ENCODE results near the gene CRTAP.
A peak's percentile ranks its signal among the peaks of the same experiment; 100 is the strongest.
"Not testable (repeated sequence)": the region's sequence is repeated elsewhere in the genome, so short reads cannot be mapped to it uniquely, and the experiment has no call there.

CRTAP gene

DNA sequence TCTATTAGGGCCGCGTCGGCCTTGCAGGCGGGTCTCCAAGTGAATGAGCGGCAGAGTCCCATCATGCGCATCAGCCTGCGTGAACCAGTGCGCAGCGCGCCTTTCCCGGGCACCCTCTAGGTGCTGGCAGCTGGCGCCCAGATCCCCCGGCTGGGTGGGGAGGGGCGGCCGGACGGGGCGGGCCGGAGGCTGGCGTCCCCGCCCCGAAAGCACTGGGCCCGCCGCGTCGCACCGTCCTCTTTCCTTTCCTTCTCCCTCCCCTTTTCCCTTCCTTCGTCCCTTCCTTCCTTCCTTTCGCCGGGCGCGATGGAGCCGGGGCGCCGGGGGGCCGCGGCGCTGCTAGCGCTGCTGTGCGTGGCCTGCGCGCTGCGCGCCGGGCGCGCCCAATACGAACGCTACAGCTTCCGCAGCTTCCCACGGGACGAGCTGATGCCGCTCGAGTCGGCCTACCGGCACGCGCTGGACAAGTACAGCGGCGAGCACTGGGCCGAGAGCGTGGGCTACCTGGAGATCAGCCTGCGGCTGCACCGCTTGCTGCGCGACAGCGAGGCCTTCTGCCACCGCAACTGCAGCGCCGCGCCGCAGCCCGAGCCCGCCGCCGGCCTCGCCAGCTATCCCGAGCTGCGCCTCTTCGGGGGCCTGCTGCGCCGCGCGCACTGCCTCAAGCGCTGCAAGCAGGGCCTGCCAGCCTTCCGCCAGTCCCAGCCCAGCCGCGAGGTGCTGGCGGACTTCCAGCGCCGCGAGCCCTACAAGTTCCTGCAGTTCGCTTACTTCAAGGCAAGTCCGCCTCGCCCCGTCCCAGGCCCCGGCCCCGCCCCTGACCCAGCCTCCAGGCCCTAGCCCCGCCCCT lies at the start of gene CRTAP:
TSS of gene CRTAP (plus strand) at position 243 of the 850 bp plus-strand sequence. CDS start at position 307, 64 bp downstream.
- DNase-seq (ENCODE audit: low spot score) = peak; percentile 88

DNA sequence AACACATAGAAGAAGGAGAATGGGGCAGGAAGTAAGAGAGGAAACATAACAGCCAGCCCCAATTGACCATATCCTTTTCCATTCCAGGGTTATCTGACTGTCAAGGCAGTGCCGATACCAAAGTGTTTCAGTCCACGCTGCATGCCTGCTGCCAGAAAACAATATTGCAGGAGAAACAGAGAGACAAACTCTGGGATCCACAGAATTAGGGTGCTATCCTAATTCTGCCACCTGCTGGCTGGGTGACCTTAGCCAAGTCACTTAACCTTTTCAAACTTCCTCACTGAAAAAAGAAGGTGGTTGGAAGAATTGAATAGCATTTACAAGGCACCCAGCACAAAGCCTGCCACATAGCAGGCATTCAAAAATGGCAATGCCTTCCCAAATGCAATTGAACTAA lies 48.9 kb upstream of the CRTAP start:
- DNase-seq (ENCODE audit: low spot score) = peak; percentile 53

DNA sequence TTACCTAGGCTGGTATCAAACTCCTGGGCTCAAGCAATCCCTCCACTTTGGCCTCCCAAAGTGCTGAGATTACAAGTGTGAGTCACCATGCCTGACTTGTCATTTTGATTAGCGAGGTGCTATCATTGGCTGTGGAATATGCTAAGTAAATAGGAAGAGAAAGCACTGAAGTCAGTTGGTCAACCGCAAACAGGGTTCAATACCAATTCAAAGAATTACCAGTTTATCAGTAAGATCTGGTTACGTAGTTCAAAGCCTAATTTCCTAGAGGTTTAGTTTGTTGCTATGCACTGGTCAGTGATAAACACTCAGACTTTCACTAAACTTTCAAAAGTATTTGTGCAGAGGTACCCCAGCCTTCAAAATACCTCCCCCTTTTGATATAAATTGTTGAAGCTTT lies 46.3 kb upstream of the CRTAP start:
- peak; percentile 58 for DNase-seq (ENCODE audit: low spot score)

DNA sequence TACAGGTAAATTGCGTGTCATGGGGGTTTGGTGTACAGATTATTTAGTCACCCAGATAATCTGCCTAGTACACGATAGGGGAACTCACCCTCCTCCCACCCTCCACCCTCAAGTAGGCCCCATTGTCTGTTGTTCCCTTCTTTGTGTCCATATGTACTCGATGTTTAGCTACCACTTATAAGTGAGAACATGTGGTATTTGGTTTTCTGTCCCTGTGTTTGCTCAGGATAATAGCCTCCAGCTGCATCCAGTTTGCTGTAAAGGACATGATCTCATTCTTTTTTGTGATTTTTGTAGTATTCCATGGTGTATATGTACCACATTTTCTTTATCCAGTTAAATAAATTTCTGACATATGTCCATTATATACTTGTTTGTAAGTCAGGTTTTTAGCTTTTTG lies 44.0 kb upstream of the CRTAP start:
- not testable (repeated sequence) for DNase-seq (ENCODE audit: low spot score)

DNA sequence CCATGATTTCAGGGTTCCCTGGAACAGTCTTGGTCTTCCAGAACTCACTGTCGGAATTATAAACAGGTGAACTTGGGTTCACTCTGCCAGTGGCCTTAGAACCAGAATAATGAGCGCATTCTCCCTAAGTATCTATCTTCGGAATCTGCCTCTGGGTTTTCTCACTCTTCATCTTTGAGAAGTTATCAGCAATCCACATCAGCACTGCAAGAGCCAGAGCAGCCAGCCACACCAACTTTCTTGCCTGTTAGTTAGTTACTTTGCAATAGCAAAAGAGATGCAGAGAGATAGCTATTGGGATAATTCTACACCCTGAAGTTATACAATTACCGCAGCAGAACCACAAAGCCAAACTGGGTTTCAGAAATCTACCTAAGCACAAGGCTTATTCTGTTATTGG lies 42.6 kb upstream of the CRTAP start:
- DNase-seq (ENCODE audit: low spot score) = no peak

DNA sequence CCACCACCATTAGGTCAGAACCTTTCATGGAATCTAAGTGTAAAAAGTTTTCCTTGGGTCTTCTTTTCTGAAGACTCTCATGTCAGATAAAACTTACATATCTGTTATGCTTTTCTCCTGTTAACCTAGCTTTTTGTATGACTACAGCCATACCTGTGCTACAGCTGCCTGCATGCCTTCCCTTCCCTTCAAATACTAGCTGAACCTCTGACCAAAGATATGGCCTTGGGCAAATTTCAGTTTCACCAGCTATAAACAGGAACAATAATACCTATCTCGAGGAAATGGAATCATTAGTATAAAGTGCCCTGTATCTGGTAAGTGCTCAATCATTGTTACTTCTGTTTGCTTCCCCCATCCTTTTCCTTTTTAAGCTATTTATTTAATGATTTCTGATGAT lies 41.9 kb upstream of the CRTAP start:
- DNase-seq (ENCODE audit: low spot score) = no peak

DNA sequence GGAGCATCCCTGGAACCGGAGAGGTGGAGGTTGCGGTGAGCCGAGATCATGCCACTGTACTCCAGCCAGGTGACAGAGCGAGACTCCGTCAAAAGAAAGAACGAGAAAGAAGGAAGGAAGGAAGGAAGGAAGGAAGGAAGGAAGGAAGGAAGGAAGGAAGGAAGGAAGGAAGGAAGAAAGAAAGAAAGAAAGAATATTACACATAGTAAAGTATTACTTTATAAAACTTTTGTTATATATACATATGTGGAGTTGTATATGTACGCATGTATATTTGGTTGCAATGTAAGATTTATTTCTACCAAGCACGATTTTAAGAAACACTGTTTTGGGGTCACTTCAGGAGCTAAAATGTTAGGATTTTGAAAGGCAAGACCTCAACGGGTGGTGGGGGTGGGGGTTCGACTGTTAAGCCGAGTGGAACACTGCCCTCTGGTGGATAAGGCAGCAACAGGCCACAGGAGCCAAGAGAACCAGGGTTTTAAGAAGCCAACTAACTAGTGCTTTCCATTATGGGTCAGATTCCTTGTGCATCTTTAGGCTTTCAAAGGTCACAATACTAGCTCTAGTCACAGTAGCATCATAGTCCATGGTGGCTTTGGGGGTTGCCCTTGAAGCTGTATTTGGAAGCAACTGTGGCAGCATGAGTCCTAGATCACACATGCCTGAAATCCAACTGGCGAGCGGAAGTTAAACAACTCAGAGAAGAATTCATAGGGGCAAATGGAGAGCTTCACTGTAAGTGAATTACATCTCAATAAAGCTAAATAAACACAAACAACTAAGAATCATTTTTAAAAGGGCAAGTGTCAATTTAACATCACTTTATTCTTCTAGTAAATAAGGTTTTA lies 39.4 kb upstream of the CRTAP start:
- DNase-seq (ENCODE audit: low spot score) = peak; percentile 76

DNA sequence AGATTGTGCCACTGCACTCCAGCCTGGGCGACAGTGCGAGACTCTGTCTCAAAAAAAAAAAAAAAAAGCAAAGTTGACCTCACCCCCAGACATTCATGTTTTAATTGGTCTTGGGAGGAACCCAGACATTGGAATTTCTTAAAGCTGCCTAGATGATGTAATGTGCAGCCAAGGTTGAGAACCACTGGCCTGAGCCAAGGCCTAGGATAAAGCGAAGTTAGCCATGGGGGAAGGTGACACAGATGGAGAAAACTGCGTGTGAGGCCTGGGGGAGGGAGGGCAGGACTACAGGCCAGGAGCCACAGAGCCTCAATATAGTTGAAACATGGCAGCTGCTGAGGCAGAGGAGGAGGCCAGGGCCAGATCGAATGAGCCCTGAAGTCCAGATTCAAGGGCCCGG lies 37.8 kb upstream of the CRTAP start:
- DNase-seq (ENCODE audit: low spot score) = no peak

DNA sequence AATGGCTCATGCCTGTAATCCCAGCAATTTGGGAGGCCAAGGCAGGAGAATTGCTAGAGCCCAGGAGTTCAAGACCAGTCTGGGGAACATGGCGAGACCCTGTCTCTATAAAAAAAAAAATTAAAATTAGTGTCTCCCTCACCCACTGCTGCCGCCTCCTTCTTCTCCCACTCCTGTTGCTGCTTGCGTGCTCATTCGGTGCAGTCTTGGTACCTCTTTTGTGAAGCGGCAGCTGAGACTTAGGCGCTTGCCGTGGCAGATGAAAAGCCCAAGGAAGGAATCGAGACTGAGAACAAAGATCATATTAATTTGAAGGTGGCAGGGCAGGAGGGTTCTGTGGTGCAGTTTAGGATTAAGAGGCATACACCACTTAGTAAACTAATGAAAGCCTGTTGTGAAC lies 36.9 kb upstream of the CRTAP start:
- DNase-seq (ENCODE audit: low spot score) = no peak

DNA sequence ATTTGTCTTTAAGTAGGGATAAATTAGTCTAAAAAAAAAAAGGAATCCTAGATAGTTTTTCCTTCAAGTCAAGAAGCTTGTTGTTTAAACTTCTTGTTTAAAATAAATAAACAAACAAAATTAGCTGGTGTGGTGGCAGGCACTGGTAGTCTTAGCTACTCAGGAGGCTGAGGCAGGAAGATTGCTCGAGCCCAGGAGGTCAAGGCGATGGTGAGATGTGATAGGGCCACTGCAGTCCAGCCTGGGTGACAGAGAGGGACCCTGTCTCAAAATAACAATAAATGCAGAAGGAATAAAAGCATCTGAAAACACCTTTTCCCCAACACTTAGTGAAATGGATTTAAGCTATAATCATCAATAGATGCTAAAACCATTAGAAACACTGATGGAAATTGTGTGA lies 35.8 kb upstream of the CRTAP start:
- no peak for DNase-seq (ENCODE audit: low spot score)

DNA sequence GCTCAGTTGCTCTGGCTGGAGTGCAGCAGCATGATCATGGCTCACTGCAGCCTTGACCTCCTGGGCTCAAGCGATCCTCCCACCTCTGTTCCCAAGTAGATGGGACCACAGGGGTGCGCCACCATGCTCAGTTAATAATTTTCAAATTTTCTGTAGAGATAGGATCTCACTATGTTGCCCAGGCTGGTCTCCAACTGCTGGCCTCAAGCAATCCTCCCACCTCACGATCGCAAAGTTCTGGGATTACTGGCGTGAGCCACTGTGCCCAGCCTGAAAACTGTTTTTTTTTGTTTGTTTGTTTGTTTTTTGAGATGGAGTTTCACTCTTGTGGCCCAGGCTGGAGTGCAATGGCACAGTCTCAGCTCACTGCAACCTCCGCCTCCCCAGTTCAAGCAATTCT lies 34.0 kb upstream of the CRTAP start:
- DNase-seq (ENCODE audit: low spot score) = not testable (repeated sequence)

DNA sequence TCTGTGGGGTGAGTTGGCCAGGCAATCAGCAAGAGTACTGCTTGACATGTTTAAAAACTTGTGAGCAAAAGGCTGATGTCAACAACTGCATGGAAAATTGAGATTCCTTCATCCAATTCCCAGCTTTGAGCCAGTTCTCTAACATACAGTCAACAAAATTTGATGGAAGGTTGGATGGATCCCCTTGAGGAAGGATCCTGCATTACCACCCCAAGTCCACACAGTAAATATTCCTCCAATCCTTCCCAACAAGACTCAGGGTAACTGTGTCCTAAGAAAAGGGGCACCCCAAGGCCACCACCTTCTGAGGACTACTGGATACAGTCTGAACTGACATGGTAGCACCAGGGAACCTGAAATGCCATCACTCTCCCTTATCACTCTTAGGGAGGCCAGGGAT lies 32.0 kb upstream of the CRTAP start:
- DNase-seq (ENCODE audit: low spot score) = no peak

DNA sequence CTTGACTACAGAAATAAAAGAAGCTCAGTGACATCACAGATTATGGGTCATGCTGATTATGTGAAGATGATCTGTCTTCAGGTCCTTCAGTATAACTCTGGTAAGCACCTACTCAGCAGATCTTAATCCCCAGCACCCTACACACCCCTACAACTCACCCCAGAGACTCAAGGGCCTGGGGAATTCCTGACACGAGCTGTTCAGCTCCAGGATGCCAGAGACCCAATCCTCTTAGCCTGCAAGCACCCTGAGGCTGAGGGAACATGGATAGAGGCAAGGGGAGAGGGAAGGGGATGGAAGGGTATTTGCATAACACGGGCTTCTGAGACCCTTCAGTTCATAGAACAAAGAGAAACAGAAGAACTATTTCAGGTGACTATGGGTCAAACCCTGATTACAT lies 29.9 kb upstream of the CRTAP start:
- no peak for DNase-seq (ENCODE audit: low spot score)

DNA sequence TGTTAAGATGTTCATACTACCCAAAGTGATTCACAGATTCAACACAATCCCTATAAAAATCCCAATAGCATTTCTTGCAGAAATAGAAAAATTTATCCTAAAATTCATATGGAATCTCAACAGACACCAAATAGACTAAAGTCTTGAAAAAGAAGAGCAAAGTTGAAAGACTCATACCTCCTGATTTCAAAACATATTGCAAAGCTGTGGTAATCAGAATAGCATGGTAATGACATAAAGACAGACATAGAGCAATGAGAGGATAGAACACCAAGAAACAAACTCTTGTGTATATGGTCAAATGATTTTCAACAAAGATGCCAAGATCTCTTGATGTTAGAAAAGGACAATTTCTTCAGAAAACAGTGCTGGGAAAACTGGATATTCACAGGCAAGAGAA lies 25.1 kb upstream of the CRTAP start:
- DNase-seq (ENCODE audit: low spot score) = no peak

DNA sequence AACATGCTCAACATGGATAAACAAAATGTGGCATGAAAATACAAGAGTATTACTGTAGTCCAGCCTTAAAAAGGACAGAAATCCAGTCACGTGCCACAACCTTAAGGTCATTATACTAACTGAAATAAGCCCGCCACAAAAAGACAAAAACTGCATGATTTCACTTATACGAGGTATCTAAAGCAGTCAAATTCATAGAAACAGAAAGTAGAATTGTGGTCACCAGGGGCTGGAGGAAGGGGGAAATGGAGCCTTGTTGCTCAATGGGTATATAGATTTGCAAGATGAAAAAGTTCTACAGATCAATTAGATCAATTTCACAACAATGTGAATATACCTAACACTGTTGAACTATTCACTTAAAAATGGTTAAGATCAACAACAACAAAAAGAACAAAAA lies 24.3 kb upstream of the CRTAP start:
- peak; percentile 40 for DNase-seq (ENCODE audit: low spot score)

DNA sequence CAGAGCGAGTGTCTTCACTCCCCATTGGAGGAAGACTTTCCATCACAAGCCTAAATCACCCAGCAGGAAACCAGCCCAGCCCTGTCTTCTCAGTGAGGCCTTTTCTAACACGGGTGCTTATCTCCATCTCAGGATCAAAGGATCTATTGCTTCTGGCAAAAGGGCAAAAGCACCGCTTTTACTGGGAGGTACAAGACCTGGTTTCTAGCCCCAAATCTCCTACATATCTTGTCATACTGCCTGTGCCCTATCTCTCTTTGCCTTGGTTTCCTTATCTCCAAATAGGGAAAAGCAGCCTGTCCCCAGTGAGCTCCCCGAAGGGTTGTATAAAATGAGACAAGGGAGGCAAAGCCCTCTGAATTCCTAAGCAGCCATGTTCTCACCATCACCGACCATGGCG lies 22.1 kb upstream of the CRTAP start:
- DNase-seq (ENCODE audit: low spot score) = no peak

DNA sequence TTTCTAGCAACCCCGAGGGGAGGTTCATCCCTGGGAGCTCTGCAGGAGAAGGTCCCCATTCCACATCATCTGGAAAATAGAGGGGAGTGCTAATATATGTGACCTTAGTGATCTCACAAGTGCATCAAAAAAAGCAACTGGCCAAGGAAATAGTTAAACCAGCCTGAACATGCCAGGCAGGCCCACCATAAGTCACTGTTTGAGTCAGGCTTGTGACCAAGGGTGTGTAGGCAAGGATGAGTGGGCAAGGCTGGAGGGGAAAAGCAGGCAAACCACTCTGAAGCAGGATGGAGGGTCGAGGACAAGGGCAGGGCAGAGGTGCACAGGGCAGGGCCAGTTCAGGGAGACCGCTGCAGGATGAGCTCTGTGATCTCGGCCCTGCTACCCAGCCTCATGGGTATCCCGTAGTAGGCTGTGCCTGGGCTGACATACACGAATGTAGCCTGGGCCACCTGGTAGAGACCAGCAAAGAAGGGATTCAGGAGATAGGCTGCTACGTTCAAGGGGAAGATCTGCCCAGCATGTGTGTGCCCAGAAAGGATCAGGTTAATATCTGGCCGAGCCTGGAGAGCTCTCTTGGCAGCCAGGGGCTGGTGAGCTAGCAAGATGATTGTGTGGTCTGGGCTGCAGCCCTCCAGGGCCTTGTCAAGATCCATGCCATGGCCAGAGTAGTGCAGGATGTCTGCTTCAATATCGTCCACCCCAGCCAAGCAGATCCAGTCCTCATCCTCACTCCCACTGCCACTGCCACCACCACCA lies 21.1 kb upstream of the CRTAP start:
- no peak for DNase-seq (ENCODE audit: low spot score)

DNA sequence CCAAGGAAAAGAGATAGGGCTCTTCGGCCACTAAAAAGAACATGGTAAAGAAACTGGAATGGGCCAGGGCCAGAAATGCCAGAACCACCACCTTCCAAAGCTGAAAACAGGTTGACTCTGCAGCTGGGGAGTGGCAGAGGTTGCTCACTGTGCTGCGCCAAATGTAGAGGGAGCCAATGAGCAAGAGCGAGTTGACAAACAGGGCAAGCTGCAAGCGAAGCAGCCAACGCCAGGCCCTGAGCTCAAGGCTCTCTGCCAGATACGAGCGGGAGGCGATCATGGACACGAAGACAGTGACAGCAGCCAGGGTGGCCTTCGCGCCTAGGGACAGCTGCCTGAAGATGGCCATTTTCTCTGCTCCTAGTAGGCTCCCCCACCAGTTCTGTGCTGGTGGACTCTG lies 20.0 kb upstream of the CRTAP start:
- no peak for DNase-seq (ENCODE audit: low spot score)

DNA sequence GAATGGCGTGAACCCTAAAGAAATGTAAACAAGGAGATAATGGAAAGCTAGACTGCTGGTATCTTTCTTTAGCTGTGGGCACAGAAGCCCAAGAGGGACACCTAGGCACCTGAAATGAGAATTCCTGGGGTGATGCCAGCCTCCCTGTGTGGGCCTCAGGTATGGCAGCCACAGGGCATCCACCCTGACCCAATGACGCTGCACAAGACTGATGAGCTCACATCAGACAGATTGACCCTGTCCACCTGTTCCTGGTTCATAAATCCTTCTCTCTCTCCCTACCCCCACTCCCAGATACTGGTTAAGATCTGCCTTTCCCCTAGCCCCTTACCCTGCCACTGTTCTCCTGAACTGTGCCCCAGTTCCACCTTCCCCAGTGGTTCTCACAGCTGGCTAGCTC lies 18.4 kb upstream of the CRTAP start:
- DNase-seq (ENCODE audit: low spot score) = no peak

DNA sequence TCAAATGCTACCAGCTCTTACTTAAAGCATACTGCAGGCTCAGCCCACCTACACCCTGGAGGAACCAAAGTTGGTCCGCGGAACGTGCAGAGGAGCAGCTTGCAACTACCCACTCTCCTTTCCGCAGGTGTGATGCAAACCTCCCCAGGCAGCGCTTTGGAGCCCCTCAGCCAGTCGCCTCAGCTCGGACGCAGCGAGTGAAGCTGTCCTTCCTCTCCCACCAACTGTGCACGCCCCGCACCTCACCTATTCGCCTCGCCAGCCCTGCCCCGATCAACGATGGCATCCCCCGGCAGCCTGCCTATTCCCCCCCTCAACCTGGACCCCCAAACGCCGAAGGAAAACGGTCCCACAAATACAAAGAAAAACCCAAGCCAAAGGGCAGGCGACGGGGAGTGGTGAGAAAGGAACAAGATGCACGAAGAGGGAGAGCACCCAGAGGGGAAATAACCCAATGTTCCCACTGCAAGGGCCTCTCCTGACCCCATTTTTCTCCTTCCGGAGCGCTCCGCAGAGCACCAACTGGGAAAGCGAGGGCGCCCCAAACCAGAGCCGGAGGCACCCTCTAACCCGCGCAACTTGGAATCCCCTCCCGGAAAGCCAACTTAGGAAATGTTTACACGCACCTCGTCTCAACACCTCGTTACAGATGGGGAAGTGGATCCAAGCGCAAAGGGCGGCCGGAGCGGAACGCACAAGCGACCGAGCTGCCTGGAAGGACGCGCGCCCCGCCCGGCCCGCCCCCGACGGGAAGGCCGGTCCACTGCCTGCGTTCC lies 17.5 kb upstream of the CRTAP start:
- peak; percentile 36 for DNase-seq (ENCODE audit: low spot score)

DNA sequence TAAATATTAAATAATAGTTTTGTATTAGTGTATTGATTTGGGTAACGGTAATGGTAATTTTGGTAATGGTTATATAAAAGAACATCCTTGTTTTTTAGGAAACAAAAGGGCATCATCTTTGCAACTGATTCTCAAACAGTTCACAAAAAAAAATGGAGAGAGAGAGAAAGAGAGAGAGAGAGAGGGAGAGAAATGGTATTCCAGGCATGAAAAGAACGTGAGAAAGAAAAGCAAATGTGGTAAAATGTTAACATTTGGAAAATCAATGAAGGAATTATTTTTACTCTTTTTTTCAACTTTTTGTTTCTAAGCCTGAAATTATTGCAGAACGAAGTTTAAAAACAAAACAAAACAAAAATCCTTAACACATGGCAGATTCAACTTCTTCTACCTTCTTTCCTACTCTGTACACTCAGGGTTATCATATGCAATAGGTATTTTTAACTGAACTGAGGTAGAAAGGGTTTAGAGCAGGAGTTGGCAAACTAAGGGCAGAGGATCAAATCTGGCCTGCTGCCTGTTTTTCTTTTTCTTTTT lies 14.6 kb upstream of the CRTAP start:
- no peak for DNase-seq (ENCODE audit: low spot score)

All from CD4-positive, alpha-beta T cell treated with Interleukin-15 for 4 hours (primary cell).